ENCODE measurements around the gene BRICD5. TPM values are rescaled to one million over a fixed set of nuclear protein-coding genes. Genes with fewer than 3 reads are reported as not detected.

The BRICD5 gene
- total RNA-seq, 1 donor from 2014 or later = 32.0 TPM

DNA sequence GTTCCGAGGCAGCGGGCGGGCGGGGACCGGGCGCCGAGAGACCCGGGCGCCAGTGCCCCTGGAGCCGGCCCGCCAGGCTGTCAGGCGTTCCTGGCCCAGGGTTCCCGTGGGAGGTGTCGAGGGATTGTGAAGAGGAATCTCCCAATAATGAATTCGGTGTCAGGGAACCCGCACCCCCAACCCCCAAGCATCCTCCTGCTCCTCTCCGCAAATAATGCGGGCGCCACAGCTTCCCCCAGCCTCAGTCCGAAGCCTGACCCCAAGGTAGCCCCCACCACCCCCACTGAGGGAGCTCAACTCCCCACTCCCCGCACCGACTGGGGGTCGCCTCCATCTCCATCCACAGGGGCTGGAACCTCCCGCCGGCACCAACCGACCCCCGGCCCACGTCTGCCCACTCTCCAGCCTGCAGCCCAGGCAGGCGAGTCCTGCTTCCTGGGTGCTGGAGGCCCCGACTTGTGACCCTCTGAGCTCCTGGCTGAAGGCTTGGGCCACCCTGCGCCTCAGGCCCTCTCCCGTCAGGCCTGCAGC is 13.6 kb downstream of the BRICD5 start:
- H3K27me3 Mint-ChIP-seq (ENCODE audit: low read depth) = peaks cover 29% of the 10 kb centered on the region

DNA sequence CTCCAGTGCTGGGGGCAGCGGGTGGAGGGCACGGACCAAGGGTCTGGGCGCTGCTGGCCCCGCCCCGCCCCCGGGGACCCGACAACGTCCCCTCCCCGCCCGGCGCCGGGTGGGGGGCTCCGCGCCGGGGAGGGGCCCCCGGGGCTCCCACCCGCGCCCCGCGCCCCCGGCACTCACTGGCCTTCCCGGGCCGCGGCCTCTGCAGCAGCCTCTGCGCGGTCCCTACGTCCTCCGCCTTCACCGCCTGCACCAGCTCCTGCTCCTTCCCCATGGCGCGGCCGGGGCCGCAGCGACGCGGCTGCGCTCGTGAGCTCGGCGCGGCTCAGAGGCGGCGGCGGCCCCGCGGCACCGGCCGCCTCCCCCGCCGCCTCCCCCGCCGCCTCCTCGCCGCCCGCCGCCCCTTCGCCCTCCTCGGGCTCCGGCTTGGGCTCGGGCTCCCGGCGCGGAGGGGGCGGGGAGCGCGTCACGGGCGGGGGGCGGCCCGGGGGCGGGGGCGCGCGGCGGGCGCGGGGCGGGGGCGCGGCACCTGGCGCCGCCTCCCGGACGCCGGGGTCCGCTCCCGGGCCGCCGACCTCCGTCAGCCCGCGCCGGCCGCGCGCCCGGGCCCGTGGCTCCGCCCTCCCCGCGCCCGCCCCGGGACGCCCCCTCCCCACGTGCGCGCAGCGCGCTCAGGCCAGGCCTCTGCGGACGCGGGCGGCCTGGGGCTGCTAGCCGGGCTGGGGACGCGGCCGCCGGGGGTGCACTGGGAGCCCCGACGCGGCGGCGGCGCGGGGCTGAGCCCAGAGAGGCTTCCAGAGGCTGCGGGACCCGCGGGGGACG is 14.3 kb downstream of the BRICD5 start, which contains the start of gene CASKIN1:
Gene CASKIN1 (minus strand): TSS at position 444 of the 819 bp plus-strand sequence. CDS start 173 bp downstream, at position 271.
- TF ChIP-seq, protein P1, sequence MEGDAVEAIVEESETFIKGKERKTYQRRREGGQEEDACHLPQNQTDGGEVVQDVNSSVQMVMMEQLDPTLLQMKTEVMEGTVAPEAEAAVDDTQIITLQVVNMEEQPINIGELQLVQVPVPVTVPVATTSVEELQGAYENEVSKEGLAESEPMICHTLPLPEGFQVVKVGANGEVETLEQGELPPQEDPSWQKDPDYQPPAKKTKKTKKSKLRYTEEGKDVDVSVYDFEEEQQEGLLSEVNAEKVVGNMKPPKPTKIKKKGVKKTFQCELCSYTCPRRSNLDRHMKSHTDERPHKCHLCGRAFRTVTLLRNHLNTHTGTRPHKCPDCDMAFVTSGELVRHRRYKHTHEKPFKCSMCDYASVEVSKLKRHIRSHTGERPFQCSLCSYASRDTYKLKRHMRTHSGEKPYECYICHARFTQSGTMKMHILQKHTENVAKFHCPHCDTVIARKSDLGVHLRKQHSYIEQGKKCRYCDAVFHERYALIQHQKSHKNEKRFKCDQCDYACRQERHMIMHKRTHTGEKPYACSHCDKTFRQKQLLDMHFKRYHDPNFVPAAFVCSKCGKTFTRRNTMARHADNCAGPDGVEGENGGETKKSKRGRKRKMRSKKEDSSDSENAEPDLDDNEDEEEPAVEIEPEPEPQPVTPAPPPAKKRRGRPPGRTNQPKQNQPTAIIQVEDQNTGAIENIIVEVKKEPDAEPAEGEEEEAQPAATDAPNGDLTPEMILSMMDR (conservative IDR thresholded peaks at IDR 0.05) = no peak
- Mint-ChIP-seq H3K27me3 (ENCODE audit: low read depth) (peaks cover 29% of the 10 kb centered on the region), H3K4me1 (peaks cover 14% of the 10 kb centered on the region), H3K4me3 (peak within 1 kb of the TSS; percentile 81), H3K9me3 (no peaks in the 10 kb centered on the region), H3K36me3 (ENCODE audit: low read depth) (no peaks in the 10 kb centered on the region), H3K27ac (ENCODE audit: unreplicated experiment) (peak within 1 kb of the TSS; percentile 71)
- no peak for DNase-seq (ENCODE audit: low read depth, low spot score)

More for the DNA sequence above, 13.6 kb downstream of the BRICD5 start:
- Mint-ChIP-seq H3K27ac (ENCODE audit: unreplicated experiment) (no peak overlapping the region), H3K36me3 (ENCODE audit: low read depth) (no peaks in the 10 kb centered on the region), H3K4me1 (peaks cover 10% of the 10 kb centered on the region), H3K4me3 (peak overlapping the region; percentile 81), H3K9me3 (no peaks in the 10 kb centered on the region)
- no peak for DNase-seq (ENCODE audit: low read depth, low spot score)
- TF ChIP-seq, protein P1 (conservative IDR thresholded peaks at IDR 0.05) = no peak

DNA sequence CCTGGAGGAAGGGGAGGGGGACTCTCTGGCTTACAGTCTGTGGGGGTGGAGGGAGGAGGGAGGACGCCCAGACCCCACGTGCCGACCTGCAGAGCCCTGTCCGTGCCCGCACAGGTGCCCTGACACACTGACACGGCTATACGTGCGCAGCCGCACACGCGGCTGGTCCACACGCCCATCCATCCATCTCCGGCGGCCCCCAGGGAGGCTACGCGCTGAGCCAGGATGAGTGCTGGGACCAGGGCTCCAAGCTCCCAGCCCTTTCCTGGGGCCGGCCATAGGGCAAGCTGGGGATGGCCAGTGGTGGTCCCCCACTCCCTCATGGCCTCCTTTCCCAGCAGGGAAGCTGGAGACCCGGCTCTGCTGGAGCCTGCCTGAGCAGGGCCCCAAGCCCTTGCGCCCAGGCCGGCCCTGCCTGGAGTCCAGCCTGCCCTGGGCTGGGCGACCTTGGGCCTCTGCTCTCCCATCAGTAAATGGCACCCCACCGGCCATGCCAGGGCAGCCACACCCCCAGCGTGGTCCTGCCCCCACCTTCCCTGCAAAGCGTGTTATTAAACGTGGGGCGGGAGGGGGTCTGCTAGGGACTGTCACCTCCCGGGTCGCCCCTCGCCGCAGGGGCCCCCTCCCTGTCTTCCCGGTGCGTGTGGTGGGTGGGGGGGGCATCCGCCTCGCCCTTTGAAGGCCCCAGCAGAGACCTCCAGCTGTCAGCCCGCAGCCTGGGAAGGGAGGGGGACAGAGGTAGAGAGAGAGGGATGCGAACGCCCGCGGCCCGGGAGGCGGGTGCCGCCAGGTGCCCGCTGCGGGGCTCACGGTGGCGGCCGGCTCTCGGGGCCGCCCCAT is 15.1 kb downstream of the BRICD5 start:
- DNase-seq (ENCODE audit: low read depth, low spot score) = no peak
- Mint-ChIP-seq H3K4me3 (peak overlapping the region; percentile 73), H3K4me1 (peaks cover 14% of the 10 kb centered on the region), H3K27me3 (ENCODE audit: low read depth) (peaks cover 26% of the 10 kb centered on the region), H3K9me3 (no peaks in the 10 kb centered on the region), H3K36me3 (ENCODE audit: low read depth) (no peaks in the 10 kb centered on the region), H3K27ac (ENCODE audit: unreplicated experiment) (no peak overlapping the region)
- TF ChIP-seq, protein P1 (conservative IDR thresholded peaks at IDR 0.05) = no peak

DNA sequence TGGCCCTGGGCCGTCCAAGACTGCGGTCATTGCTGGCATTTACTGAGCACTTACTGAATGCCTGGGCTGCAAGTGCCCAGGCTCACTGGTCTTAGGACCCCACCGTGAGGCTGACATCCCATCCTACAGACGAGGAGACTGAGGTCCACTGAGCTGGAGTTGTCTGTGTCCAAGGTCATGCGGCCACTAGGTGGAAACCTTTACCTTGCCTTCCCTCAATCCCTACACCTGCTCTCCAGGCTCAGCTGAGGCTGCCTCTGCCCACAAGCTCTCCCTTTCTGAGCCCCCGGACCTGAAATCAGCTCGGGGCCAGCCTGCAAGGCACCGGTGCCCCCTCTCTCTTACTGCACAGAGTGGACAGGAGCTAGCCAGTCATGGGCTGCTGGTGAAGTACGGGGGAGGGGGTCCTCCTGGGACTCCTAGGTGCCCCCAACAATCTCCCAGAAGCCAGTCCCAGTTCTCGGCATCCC is 15.8 kb downstream of the BRICD5 start:
- Mint-ChIP-seq H3K9me3 (no peaks in the 10 kb centered on the region), H3K27me3 (ENCODE audit: low read depth) (peaks cover 20% of the 10 kb centered on the region), H3K27ac (ENCODE audit: unreplicated experiment) (no peak overlapping the region), H3K4me1 (peaks cover 14% of the 10 kb centered on the region), H3K4me3 (peak overlapping the region; percentile 73), H3K36me3 (ENCODE audit: low read depth) (no peaks in the 10 kb centered on the region)
- no peak for DNase-seq (ENCODE audit: low read depth, low spot score)
- TF ChIP-seq, protein P1 (conservative IDR thresholded peaks at IDR 0.05) = peak; percentile 61

DNA sequence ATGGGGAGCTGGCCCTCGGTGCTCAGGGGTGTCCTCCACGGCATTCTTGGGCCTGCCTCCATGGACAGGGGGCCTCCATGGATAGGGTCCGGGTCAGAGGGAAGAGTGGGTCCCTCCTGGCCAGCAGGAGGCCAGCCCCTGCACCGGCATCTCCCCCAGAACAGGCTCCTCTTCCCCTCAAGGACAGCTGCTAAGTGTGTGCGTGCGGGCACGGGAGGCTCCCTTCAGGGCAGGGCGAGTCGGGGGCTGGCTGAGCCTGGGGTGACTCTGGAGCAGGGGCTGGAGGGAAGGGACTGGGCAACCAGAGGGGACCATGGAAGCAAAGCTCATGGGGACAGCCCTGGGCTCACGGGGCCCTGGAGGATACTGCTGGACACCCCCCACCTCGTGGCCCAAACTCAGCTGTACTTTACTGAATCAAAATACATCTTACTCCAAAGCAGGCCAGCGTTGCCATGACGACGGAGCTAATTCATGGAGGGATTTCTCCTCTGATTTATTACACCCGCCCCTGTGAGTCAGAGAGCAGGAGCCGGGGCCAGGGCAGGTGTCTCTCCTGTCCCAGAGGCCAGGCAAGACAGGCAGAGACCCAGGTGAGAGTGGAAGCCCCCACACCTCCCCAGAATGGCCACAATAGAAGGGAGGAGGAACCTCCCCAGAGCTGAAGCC is 16.4 kb downstream of the BRICD5 start:
- Mint-ChIP-seq H3K4me3 (peak overlapping the region; percentile 73), H3K4me1 (peaks cover 14% of the 10 kb centered on the region), H3K9me3 (no peaks in the 10 kb centered on the region), H3K27ac (ENCODE audit: unreplicated experiment) (no peak overlapping the region), H3K36me3 (ENCODE audit: low read depth) (no peaks in the 10 kb centered on the region), H3K27me3 (ENCODE audit: low read depth) (peaks cover 19% of the 10 kb centered on the region)
- no peak for DNase-seq (ENCODE audit: low read depth, low spot score)
- TF ChIP-seq, protein P1 (conservative IDR thresholded peaks at IDR 0.05) = no peak

All from neural crest cell (in vitro differentiated cells).